HepG2 (cell line): ENCODE measurements around the gene KLHL30. TPM values are rescaled to one million over a fixed set of nuclear protein-coding genes. Genes with fewer than 3 reads are reported as not detected.
A peak's percentile ranks its signal among the peaks of the same experiment; 100 is the strongest.

Experiments
- CCDC6 ChIP-seq: sonication (generic); formaldehyde crosslinking; IDR thresholded peaks from 2 replicates; pipeline ENCODE4 v1.8.1; 2022; ENCODE audit warnings: mild to moderate bottlenecking, missing genetic modification reagents, moderate library complexity
- GFI1 ChIP-seq: sonication (generic); formaldehyde crosslinking; IDR thresholded peaks from 2 replicates; pipeline ENCODE4 v1.5.0; 2020; ENCODE audit warnings: missing genetic modification reagents, mild to moderate bottlenecking, borderline replicate concordance
- GTF2F1 ChIP-seq: fragments of 150-350 bp; IDR thresholded peaks from 2 replicates; pipeline ENCODE4 v1.6.1; 2014; ENCODE audit warnings: low read length
- KAT8 ChIP-seq: IDR thresholded peaks from 2 replicates; pipeline ENCODE4 v1.6.1; 2016; ENCODE audit warnings: missing genetic modification reagents, missing compliant biosample characterization
- KDM3A ChIP-seq: IDR thresholded peaks from 2 replicates; pipeline ENCODE4 v1.6.1; 2018; ENCODE audit warnings: low read depth, missing compliant biosample characterization
- MXI1 ChIP-seq: IDR thresholded peaks from 3 replicates; pipeline ENCODE4 v1.6.1; 2012; ENCODE audit warnings: low read depth, low read length, inconsistent platforms, borderline replicate concordance
- NONO ChIP-seq, 2 experiments: fragments of 450-650 bp in 1 of 2; sonication (generic) in 1 of 2; formaldehyde crosslinking in 1 of 2; IDR thresholded peaks in 1 of 2; conservative IDR thresholded peaks in 1 of 2; 2 replicates each; pipeline versions ENCODE4 v1.6.1 to v1.8.0; 2017 to 2022; ENCODE audit warnings: mild to moderate bottlenecking in 1 of 2, missing genetic modification reagents in 1 of 2, moderate library complexity in 1 of 2
- RFXAP ChIP-seq: sonication (generic); formaldehyde crosslinking; IDR thresholded peaks from 2 replicates; pipeline ENCODE4 v1.4.0; 2020; ENCODE audit warnings: missing genetic modification reagents, borderline replicate concordance
- SAP130 ChIP-seq: IDR thresholded peaks from 2 replicates; pipeline ENCODE4 v1.6.1; 2016; ENCODE audit warnings: low read depth
- ZNF232 ChIP-seq: sonication (generic); formaldehyde crosslinking; IDR thresholded peaks from 2 replicates; pipeline ENCODE4 v1.4.0; 2020; ENCODE audit warnings: missing genetic modification reagents, borderline replicate concordance
- ZNF841 ChIP-seq: sonication (generic); formaldehyde crosslinking; IDR thresholded peaks from 2 replicates; pipeline ENCODE4 v1.8.1; 2023; ENCODE audit warnings: missing genetic modification reagents, borderline replicate concordance
- polyA plus RNA-seq, 8 experiments: library from polyadenylated mRNA; depleted of rRNA in 3 of 8; stranded (reverse) in 7 of 8; unstranded in 1 of 8; fragments of >200 nt; fragmentation: Illumina TruSeq in 4 of 8; extraction: Trizol in 4 of 8; gene quantifications; 2 replicates each; pipeline versions ENCODE4 v1.2.1 to v1.2.3, GENCODE V29; 2011 to 2016; ENCODE audit warnings: low read depth in 4 of 8, missing spikeins in 1 of 8, mixed read lengths in 1 of 8; ENCODE audit not compliant: insufficient read depth in 1 of 8
- total RNA-seq, 5 experiments: library from RNA; depleted of rRNA; stranded (reverse); fragments of >200 nt; fragmentation: Illumina TruSeq; extraction: Trizol; gene quantifications; 2 replicates each; pipeline ENCODE4 v1.2.3, GENCODE V29; 2016; ENCODE audit warnings: low read depth in 1 of 5
- TF ChIP-seq, protein P1 (sequence below): IDR thresholded peaks from 2 replicates; pipeline ENCODE4 v1.6.1; 2016; ENCODE audit warnings: control low read depth
- TF ChIP-seq, protein P2 (sequence below): sonication (generic); formaldehyde crosslinking; IDR thresholded peaks from 2 replicates; pipeline ENCODE4 v1.5.1; 2020; ENCODE audit warnings: mild to moderate bottlenecking, missing genetic modification reagents, borderline replicate concordance
- TF ChIP-seq, protein P3 (sequence below): sonication (generic); formaldehyde crosslinking; IDR thresholded peaks from 2 replicates; pipeline ENCODE4 v1.4.0; 2020; ENCODE audit warnings: missing genetic modification reagents, borderline replicate concordance
- TF ChIP-seq, protein P4 (sequence below): sonication (generic); formaldehyde crosslinking; IDR thresholded peaks from 2 replicates; pipeline ENCODE4 v1.4.0; 2020; ENCODE audit warnings: missing genetic modification reagents, mild to moderate bottlenecking, borderline replicate concordance

Gene KLHL30
- total and polyA plus RNA-seq, 2 of the 13 experiments (the other 11 are each of a cell fraction or from before 2014, with no cell fraction given): 0.05 TPM; not detected in 1

DNA sequence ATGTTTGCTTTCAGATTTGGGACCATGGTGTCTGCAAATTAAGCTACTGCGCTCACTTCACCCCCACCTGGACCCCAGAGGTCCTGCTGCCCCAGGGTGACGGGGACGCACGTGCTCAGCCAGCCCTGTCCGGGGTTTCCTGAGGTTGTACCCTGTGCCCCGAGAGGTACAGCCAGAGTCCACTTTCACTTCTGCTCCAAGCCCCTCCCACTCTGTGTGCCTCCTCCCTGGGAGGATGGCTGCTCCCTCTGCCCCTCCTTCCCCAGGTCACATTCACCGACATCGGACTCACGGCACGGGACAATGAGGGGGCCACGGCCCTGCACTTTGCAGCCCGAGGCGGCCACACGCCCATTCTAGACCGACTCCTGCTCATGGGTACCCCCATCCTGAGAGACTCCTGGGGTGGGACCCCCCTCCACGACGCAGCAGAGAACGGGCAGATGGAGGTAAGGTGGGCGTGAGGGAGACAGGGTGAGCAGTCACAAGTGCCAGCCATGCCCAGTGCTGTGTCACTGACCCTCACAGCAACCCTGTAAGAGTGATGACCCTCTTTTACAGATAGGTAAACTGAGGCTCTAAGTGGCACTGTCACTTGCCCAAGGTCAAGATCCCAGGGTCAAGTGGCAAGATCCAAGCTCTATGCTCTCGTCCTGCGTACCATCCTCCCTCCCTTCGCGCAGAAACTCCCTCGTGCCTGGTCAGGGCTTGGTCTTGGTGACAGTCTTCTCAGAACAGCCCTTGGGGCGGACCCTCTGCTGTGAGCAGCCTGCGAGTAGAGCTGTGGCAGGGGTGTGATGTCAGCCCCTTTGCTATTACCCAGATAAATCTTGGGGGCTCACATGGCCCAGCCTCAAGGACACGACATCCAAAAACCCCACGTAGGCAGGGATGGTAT is 30.7 kb upstream of the KLHL30 start (continued):
- no peak for TF ChIP-seq GFI1 (CRISPR knock-in tag)
- no peak for TF ChIP-seq CCDC6 (CRISPR knock-in tag)
- TF ChIP-seq ZNF232 (CRISPR knock-in tag): peak; percentile 76; the same call in 1 of the 2 replicates
- TF ChIP-seq, protein P1, sequence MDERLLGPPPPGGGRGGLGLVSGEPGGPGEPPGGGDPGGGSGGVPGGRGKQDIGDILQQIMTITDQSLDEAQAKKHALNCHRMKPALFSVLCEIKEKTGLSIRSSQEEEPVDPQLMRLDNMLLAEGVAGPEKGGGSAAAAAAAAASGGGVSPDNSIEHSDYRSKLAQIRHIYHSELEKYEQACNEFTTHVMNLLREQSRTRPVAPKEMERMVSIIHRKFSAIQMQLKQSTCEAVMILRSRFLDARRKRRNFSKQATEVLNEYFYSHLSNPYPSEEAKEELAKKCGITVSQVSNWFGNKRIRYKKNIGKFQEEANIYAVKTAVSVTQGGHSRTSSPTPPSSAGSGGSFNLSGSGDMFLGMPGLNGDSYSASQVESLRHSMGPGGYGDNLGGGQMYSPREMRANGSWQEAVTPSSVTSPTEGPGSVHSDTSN (CRISPR knock-in tag): no peak
- TF ChIP-seq KAT8: 0 out of 2 replicates have a peak, but pooled peaks have one; percentile 72
- no peak for TF ChIP-seq ZNF841 (CRISPR knock-in tag)
- TF ChIP-seq, protein P2, sequence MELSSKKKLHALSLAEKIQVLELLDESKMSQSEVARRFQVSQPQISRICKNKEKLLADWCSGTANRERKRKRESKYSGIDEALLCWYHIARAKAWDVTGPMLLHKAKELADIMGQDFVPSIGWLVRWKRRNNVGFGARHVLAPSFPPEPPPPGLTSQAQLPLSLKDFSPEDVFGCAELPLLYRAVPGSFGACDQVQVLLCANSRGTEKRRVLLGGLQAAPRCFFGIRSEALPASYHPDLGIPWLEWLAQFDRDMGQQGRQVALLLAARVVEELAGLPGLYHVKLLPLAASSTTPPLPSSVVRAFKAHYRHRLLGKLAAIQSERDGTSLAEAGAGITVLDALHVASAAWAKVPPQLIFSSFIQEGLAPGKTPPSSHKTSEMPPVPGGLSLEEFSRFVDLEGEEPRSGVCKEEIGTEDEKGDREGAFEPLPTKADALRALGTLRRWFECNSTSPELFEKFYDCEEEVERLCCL (CRISPR knock-in tag): no peak
- peak; percentile 85 for TF ChIP-seq SAP130 (CRISPR knock-in tag)
- TF ChIP-seq GTF2F1: no peak
- TF ChIP-seq NONO (IDR thresholded peaks at IDR 0.05): no peak
- TF ChIP-seq NONO (CRISPR knock-in tag; conservative IDR thresholded peaks at IDR 0.05): peak; percentile 79
- TF ChIP-seq, protein P3, sequence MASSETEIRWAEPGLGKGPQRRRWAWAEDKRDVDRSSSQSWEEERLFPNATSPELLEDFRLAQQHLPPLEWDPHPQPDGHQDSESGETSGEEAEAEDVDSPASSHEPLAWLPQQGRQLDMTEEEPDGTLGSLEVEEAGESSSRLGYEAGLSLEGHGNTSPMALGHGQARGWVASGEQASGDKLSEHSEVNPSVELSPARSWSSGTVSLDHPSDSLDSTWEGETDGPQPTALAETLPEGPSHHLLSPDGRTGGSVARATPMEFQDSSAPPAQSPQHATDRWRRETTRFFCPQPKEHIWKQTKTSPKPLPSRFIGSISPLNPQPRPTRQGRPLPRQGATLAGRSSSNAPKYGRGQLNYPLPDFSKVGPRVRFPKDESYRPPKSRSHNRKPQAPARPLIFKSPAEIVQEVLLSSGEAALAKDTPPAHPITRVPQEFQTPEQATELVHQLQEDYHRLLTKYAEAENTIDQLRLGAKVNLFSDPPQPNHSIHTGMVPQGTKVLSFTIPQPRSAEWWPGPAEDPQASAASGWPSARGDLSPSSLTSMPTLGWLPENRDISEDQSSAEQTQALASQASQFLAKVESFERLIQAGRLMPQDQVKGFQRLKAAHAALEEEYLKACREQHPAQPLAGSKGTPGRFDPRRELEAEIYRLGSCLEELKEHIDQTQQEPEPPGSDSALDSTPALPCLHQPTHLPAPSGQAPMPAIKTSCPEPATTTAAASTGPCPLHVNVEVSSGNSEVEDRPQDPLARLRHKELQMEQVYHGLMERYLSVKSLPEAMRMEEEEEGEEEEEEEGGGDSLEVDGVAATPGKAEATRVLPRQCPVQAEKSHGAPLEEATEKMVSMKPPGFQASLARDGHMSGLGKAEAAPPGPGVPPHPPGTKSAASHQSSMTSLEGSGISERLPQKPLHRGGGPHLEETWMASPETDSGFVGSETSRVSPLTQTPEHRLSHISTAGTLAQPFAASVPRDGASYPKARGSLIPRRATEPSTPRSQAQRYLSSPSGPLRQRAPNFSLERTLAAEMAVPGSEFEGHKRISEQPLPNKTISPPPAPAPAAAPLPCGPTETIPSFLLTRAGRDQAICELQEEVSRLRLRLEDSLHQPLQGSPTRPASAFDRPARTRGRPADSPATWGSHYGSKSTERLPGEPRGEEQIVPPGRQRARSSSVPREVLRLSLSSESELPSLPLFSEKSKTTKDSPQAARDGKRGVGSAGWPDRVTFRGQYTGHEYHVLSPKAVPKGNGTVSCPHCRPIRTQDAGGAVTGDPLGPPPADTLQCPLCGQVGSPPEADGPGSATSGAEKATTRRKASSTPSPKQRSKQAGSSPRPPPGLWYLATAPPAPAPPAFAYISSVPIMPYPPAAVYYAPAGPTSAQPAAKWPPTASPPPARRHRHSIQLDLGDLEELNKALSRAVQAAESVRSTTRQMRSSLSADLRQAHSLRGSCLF: no peak
- TF ChIP-seq KDM3A (CRISPR knock-in tag): peak; percentile 72; the same call in 1 of the 2 replicates
- TF ChIP-seq, protein P4, sequence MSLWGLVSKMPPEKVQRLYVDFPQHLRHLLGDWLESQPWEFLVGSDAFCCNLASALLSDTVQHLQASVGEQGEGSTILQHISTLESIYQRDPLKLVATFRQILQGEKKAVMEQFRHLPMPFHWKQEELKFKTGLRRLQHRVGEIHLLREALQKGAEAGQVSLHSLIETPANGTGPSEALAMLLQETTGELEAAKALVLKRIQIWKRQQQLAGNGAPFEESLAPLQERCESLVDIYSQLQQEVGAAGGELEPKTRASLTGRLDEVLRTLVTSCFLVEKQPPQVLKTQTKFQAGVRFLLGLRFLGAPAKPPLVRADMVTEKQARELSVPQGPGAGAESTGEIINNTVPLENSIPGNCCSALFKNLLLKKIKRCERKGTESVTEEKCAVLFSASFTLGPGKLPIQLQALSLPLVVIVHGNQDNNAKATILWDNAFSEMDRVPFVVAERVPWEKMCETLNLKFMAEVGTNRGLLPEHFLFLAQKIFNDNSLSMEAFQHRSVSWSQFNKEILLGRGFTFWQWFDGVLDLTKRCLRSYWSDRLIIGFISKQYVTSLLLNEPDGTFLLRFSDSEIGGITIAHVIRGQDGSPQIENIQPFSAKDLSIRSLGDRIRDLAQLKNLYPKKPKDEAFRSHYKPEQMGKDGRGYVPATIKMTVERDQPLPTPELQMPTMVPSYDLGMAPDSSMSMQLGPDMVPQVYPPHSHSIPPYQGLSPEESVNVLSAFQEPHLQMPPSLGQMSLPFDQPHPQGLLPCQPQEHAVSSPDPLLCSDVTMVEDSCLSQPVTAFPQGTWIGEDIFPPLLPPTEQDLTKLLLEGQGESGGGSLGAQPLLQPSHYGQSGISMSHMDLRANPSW (CRISPR knock-in tag): no peak
- TF ChIP-seq MXI1: peak; percentile 90; the same call in 2 of the 3 replicates
- TF ChIP-seq RFXAP: peak; percentile 89; the same call in 1 of the 2 replicates
